IPS-18c (cell line): ENCODE measurements around the gene STAMBP.
"Not testable (repeated sequence)": the region's sequence is repeated elsewhere in the genome, so short reads cannot be mapped to it uniquely, and the experiment has no call there.

ENCODE experiments used
- H3K4me3 ChIP-seq: 2 replicates; pipeline ENCODE4 v1.7.0; 2013; ENCODE audit warnings: low read depth, mild to moderate bottlenecking, low read length, moderate library complexity; ENCODE audit not compliant: insufficient read depth
- H3K9me3 ChIP-seq: one replicate; pipeline ENCODE4 v1.6.1; 2013; ENCODE audit warnings: mild to moderate bottlenecking, low read length, moderate library complexity; ENCODE audit not compliant: control insufficient read depth, insufficient read depth

The STAMBP gene

GRCh38 chr2:73895473-73895872 is 66.7 kb downstream of the STAMBP start:
- H3K4me3 ChIP-seq: no peak overlapping the region
- H3K9me3 ChIP-seq: no peaks in the 10 kb centered on the region

- H3K4me3 ChIP-seq: no peak overlapping the region
- no peaks in the 10 kb centered on the region for H3K9me3 ChIP-seq
Measured at GRCh38 chr2:73896362-73897239, 67.8 kb downstream of the STAMBP start.

- H3K4me3 ChIP-seq: no peak overlapping the region
- no peaks in the 10 kb centered on the region for H3K9me3 ChIP-seq
Measured at GRCh38 chr2:73897240-73897583, 68.5 kb downstream of the STAMBP start.

DNA sequence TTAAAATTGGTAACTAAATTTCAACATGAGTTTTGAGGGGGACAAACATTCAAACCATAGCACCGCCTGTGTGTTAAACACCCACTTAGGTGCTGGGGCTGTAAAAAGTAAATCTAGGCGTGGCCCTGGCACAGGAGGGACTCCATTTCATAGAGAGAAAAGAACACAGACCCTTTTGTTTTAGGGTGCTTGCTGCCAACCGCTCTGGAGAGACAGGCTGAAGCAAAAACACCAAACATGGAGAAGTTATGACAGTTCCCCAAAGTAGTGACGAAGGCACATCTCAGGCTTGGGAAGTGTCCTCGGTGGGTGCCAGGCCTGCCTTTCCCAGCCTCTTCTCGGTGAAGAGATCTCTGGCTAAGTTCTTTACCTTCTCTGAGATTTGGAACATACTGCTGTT is 69.2 kb downstream of the STAMBP start:
- H3K9me3 ChIP-seq: no peaks in the 10 kb centered on the region
- H3K4me3 ChIP-seq: no peak overlapping the region

GRCh38 chr2:73899801-73900336 is 71.1 kb downstream of the STAMBP start:
- Histone ChIP-seq H3K9me3 (no peaks in the 10 kb centered on the region), H3K4me3 (no peak overlapping the region)

DNA sequence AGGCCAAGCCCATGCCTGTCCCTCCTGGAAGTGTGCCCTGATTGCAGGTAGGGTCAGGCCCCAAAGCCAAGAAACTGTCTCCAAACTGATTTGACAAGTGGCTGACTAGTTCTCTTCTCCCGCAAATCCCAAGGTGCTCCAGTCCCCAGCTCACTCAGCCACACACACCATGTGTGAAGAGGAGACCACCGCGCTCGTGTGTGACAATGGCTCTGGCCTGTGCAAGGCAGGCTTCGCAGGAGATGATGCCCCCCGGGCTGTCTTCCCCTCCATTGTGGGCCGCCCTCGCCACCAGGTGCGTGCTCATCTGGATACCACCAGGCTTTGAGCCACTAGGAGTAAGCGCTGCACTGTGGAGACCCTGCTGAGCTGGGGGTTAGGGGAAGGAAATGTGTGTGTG is 72.4 kb downstream of the STAMBP start:
- Histone ChIP-seq H3K9me3 (no peaks in the 10 kb centered on the region), H3K4me3 (no peak overlapping the region)

- Histone ChIP-seq H3K4me3 (no peak overlapping the region), H3K9me3 (no peaks in the 10 kb centered on the region)
Measured at GRCh38 chr2:73902284-73902683, 73.5 kb downstream of the STAMBP start.

DNA sequence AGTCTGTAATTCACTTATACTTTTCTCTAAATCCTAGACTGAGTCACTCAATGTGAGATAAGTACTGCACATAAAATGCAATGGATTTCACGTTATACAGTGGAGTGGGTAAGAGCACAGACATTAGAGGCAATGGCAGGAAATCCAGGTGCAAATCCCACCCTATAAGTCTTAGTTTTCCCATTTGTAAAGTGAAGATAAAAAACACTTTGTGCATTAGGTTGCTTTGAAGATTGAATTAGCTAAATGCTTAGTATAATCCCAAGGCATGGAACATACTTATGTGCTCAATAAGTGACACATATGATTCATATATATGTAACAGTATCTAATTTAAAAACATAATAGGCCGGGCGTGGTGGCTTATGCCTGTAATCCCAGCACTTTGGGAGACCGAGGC is 74.6 kb downstream of the STAMBP start:
- H3K4me3 ChIP-seq: no peak overlapping the region
- H3K9me3 ChIP-seq: no peaks in the 10 kb centered on the region

DNA sequence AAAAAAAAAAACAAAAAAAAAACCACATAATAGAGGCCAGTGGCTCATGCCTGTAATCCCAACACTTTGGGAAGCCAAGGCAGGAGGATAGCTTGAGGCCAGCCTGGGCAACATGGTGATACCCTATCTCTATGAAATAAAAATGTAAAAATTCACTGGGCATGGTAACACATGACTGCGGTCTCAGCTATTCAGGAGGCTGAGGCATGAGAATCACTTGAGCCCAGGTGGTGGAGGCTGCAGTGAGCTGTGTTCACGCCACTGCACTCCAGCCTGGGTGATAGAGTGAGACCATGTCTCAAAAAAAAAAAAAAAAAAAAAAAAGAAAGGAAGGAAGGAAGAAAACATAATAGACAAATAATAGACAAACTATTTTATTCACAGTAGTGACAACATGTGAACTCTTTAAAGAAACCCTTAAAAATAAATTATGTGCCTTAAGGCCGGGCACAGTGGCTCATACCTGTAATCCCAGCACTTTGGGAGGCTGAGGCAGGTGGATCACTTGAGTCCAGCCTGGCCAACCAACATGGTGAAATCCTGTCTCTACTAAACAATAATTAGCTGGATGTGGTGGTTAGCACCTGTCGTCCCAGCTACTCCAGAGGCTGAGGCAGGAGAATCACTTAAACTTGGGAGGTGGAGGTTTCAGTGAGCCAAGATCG is 75.3 kb downstream of the STAMBP start:
- not testable (repeated sequence) for H3K9me3 ChIP-seq, H3K4me3 ChIP-seq

DNA sequence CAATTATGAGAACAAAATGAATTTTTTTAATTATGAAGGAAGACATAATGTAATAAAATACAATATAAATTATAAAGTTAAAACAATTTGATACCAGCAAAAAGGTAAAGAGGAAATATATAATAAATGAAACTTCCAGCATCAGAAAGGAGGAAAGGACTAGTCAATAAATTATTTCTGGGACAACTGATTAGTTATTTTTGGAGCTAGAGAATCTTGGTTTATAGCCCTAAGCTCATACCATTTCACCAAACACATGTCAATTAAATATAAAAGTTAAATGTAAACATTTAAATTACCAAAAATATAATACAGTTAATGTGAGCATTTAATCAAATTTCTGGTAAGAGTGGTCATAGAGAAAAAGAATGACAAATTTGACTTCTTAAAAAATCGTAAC is 76.2 kb downstream of the STAMBP start:
- Histone ChIP-seq H3K4me3 (no peak overlapping the region), H3K9me3 (no peaks in the 10 kb centered on the region)

- no peak overlapping the region for H3K4me3 ChIP-seq
- no peaks in the 10 kb centered on the region for H3K9me3 ChIP-seq
Measured at GRCh38 chr2:73906847-73907505, 78.2 kb downstream of the STAMBP start.

DNA sequence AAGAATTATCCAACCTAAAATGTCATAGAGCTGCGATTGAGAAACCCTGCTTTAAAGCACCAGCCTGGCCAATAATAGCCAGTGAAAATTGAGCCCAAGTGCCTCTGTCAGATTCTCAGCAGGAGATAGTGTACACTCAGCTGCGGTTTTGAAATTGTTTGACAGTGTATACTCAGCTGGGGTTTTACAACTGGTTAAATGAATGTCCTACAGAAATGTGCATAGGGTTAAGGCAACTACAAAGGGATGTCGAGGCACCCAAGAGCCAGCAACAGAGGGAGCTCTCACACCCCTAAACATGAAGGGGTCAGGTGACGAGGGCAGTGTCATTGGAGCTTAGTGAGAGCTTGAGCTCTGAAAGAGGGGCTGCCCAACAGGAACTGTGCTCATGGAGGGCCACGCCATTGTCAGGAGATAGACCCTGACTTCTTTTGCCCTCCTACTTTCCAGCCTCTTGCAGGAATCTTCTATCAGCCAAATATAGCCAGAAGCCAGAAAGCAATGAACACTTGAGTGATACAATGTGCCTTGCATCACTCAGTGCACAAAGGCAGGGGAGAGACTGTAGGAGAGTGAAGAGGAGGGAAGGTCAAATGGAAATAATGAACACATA is 79.2 kb downstream of the STAMBP start:
- H3K9me3 ChIP-seq: no peaks in the 10 kb centered on the region
- no peak overlapping the region for H3K4me3 ChIP-seq

- H3K9me3 ChIP-seq: no peaks in the 10 kb centered on the region
Measured at GRCh38 chr2:73908689-73909652, 80.2 kb downstream of the STAMBP start.

DNA sequence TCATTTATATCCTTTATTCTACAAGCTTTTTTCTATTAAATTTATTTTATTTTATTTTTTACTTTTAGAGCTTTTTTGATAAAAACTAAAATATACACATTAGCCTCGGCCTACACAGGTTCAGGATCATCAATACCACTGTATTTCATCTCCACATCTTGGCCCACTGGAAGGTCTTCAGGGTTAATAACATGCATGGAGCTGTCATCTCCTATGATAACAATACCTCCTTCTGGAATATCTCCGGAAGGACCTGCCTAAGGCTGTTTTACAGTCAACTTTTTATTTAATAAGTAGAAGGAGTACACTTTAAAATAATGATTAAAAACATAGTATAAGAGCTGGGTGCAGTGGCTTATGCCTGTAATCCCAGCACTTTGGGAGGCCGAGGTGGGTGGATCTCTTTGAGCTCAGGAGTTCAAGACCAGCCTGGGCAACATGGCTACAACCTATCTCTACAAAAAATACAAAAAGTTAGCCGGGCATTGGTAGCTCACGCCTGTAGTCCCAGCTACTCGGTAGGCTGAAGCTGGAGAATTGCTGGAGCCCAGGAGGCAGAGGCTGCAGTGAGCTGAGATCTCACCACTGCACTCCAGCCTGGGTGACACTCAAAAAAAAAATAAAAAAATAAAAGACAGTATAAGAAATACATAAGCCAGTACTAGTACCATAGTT is 82.2 kb downstream of the STAMBP start:
- H3K9me3 ChIP-seq: no peaks in the 10 kb centered on the region
- H3K4me3 ChIP-seq: no peak overlapping the region

More at GRCh38 chr2:73908689-73909652, 80.2 kb downstream of the STAMBP start:
- H3K4me3 ChIP-seq: no peak overlapping the region

DNA sequence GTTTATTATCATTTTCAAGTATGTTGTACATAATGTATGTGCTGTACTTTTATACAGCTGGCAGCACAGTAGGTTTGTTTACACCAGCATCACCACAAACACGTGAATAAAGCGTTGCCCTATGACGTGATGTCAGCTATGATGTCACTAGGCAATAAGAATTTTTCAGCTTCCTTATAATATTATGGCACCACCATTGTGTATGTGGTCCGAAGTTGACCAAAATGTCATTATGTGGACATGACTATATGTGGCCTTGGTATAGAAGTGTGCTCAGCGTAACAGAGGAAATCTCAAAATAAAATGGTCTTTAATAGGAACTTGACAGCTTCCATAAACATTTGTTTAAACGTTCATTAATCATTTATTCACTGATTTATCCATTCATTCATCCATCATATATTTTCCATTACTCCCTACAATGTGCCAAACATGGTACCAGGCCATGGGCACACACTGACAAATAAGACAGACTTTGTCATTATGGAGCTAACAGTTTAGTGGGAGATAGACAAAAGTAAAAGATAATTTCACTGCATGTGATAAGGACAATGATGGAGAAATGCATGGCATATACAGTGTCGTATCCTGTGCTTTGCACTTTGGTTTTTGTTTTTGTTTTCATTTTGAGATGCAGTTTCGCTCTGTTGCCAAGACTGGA is 82.9 kb downstream of the STAMBP start:
- H3K4me3 ChIP-seq: no peak overlapping the region
- H3K9me3 ChIP-seq: no peaks in the 10 kb centered on the region
